ENCODE data around the gene ZNF469. TPM values are rescaled to one million over a fixed set of nuclear protein-coding genes. Genes with fewer than 3 reads are reported as not detected.

ZNF469 gene
- polyA plus RNA-seq, 1 donor from 2014 or later = not detected

GRCh38 chr16:88345721-88346560, 36.8 kb upstream of the ZNF469 start:
- TF ChIP-seq CTCF (IDR thresholded peaks at IDR 0.05; ENCODE audit: poor library complexity, severe bottlenecking) = no peak
- no peak for TF ChIP-seq EZH2 (IDR thresholded peaks at IDR 0.05; ENCODE audit: borderline replicate concordance, insufficient read depth, low read length, poor library complexity, severe bottlenecking)
- TF ChIP-seq MXI1 (conservative IDR thresholded peaks at IDR 0.05; ENCODE audit: poor library complexity, severe bottlenecking) = no peak
- no peak for TF ChIP-seq EP300 (conservative IDR thresholded peaks at IDR 0.05; ENCODE audit: poor library complexity, severe bottlenecking)
- TF ChIP-seq REST (IDR thresholded peaks at IDR 0.05; ENCODE audit: borderline replicate concordance) = no peak
- no peak for TF ChIP-seq SMC3 (conservative IDR thresholded peaks at IDR 0.05; ENCODE audit: poor library complexity)
- no peak for TF ChIP-seq RAD21 (conservative IDR thresholded peaks at IDR 0.05)
- TF ChIP-seq TAF1 (IDR thresholded peaks at IDR 0.05; ENCODE audit: low read depth) = no peak
- TF ChIP-seq POLR2AphosphoS5 (IDR thresholded peaks at IDR 0.05) = no peak
- no peak overlapping the region for H3K9ac ChIP-seq (ENCODE audit: low read length)

GRCh38 chr16:88346680-88347505, 35.9 kb upstream of the ZNF469 start:
- H3K4me2 ChIP-seq (ENCODE audit: low read length) = no peak overlapping the region
- no peaks in the 10 kb centered on the region for H3K36me3 ChIP-seq (ENCODE audit: insufficient read depth, low read length)
- H3F3A ChIP-seq (ENCODE audit: insufficient read depth, low read length, poor library complexity, severe bottlenecking) = no peaks in the 10 kb centered on the region
- H3K27me3 ChIP-seq (ENCODE audit: insufficient read depth, low read depth, low read length) = no peaks in the 10 kb centered on the region
- H3K9me2 ChIP-seq (ENCODE audit: insufficient read depth, low read length) = no peaks in the 10 kb centered on the region
- no peaks in the 10 kb centered on the region for H4K20me1 ChIP-seq (ENCODE audit: insufficient read depth)
- no peak overlapping the region for H2AFZ ChIP-seq (ENCODE audit: low read depth, low read length)
- H3K27ac ChIP-seq (ENCODE audit: low read length) = no peak overlapping the region
- no peaks in the 10 kb centered on the region for H3K9me3 ChIP-seq (ENCODE audit: low read length)
- H3K79me2 ChIP-seq (replicated peaks; ENCODE audit: insufficient read depth, low read length) = no peaks in the 10 kb centered on the region
- no peak overlapping the region for H3K9ac ChIP-seq (ENCODE audit: low read length)
- no peak overlapping the region for H3K4me3 ChIP-seq (ENCODE audit: low read length)
- TF ChIP-seq TAF1 (IDR thresholded peaks at IDR 0.05; ENCODE audit: low read depth) = no peak
- no peak for TF ChIP-seq REST (IDR thresholded peaks at IDR 0.05; ENCODE audit: borderline replicate concordance)
- no peak for TF ChIP-seq CTCF (IDR thresholded peaks at IDR 0.05; ENCODE audit: poor library complexity, severe bottlenecking)
- TF ChIP-seq MXI1 (conservative IDR thresholded peaks at IDR 0.05; ENCODE audit: poor library complexity, severe bottlenecking) = no peak

More at GRCh38 chr16:88345721-88346560, 36.8 kb upstream of the ZNF469 start:
- Histone ChIP-seq H4K20me1 (ENCODE audit: insufficient read depth) (no peaks in the 10 kb centered on the region), H3K27me3 (ENCODE audit: insufficient read depth, low read depth, low read length) (no peaks in the 10 kb centered on the region), H3F3A (ENCODE audit: insufficient read depth, low read length, poor library complexity, severe bottlenecking) (no peaks in the 10 kb centered on the region), H3K9me2 (ENCODE audit: insufficient read depth, low read length) (no peaks in the 10 kb centered on the region), H3K27ac (ENCODE audit: low read length) (no peak overlapping the region), H3K9me3 (ENCODE audit: low read length) (no peaks in the 10 kb centered on the region), H2AFZ (ENCODE audit: low read depth, low read length) (no peak overlapping the region), H3K79me2 (replicated peaks; ENCODE audit: insufficient read depth, low read length) (no peaks in the 10 kb centered on the region), H3K4me2 (ENCODE audit: low read length) (no peak overlapping the region), H3K4me3 (ENCODE audit: low read length) (no peak overlapping the region), H3K36me3 (ENCODE audit: insufficient read depth, low read length) (no peaks in the 10 kb centered on the region)

Measured in neural cell (in vitro differentiated cells).